Measurements from ENCODE around the gene C8A.

C8A gene

GRCh38 chr1:56835657-56836056, 18.9 kb upstream of the C8A start:
- no peak for TF ChIP-seq CTCF (IDR thresholded peaks at IDR 0.05; ENCODE audit: borderline replicate concordance, insufficient read depth, low read depth, low read length)
- no peak overlapping the region for H3K4me3 ChIP-seq (ENCODE audit: low read depth, low read length)

- no peak for TF ChIP-seq CTCF (IDR thresholded peaks at IDR 0.05; ENCODE audit: borderline replicate concordance, insufficient read depth, low read depth, low read length)
Measured at GRCh38 chr1:56836359-56836758, 18.2 kb upstream of the C8A start.

GRCh38 chr1:56837244-56837939, 17.2 kb upstream of the C8A start:
- no peak overlapping the region for H3K4me3 ChIP-seq (ENCODE audit: low read depth, low read length)
- TF ChIP-seq CTCF (IDR thresholded peaks at IDR 0.05; ENCODE audit: borderline replicate concordance, insufficient read depth, low read depth, low read length): no peak

More at GRCh38 chr1:56836359-56836758, 18.2 kb upstream of the C8A start:
- no peak overlapping the region for H3K4me3 ChIP-seq (ENCODE audit: low read depth, low read length)

- TF ChIP-seq CTCF (IDR thresholded peaks at IDR 0.05; ENCODE audit: borderline replicate concordance, insufficient read depth, low read depth, low read length): no peak
- no peak overlapping the region for H3K4me3 ChIP-seq (ENCODE audit: low read depth, low read length)
Measured at GRCh38 chr1:56838759-56839158, 15.8 kb upstream of the C8A start.

- TF ChIP-seq CTCF (IDR thresholded peaks at IDR 0.05; ENCODE audit: borderline replicate concordance, insufficient read depth, low read depth, low read length): no peak
- no peak overlapping the region for H3K4me3 ChIP-seq (ENCODE audit: low read depth, low read length)
Measured at GRCh38 chr1:56843544-56843943, 11.1 kb upstream of the C8A start.

GRCh38 chr1:56844545-56845136, 10.0 kb upstream of the C8A start:
- no peak for TF ChIP-seq CTCF (IDR thresholded peaks at IDR 0.05; ENCODE audit: borderline replicate concordance, insufficient read depth, low read depth, low read length)
- no peak overlapping the region for H3K4me3 ChIP-seq (ENCODE audit: low read depth, low read length)

- TF ChIP-seq CTCF (IDR thresholded peaks at IDR 0.05; ENCODE audit: borderline replicate concordance, insufficient read depth, low read depth, low read length): no peak
- no peak overlapping the region for H3K4me3 ChIP-seq (ENCODE audit: low read depth, low read length)
Measured at GRCh38 chr1:56845343-56845742, 9.3 kb upstream of the C8A start.

Data from GM12875 (cell line).